GM21526 (cell line): Measurements from ENCODE around the gene STOML1.
"Not testable (repeated sequence)": the region's sequence is repeated elsewhere in the genome, so short reads cannot be mapped to it uniquely, and the experiment has no call there.

ENCODE experiments used
- ATAC-seq: cut with Tn5 transposase; IDR thresholded peaks from one replicate; pipeline ENCODE4 v1.9.1; 2021; ENCODE audit warnings: moderate library complexity; ENCODE audit not compliant: unreplicated experiment, low FRiP score

STOML1 gene

GRCh38 chr15:73949496-73949895, 42.6 kb downstream of the STOML1 start:
- ATAC-seq, result no peak

- no peak for ATAC-seq
These were observed 43.1 kb downstream of the STOML1 start for GRCh38 chr15:73948982-73949381.

GRCh38 chr15:73948396-73948795, 43.7 kb downstream of the STOML1 start:
- ATAC-seq, result no peak

DNA sequence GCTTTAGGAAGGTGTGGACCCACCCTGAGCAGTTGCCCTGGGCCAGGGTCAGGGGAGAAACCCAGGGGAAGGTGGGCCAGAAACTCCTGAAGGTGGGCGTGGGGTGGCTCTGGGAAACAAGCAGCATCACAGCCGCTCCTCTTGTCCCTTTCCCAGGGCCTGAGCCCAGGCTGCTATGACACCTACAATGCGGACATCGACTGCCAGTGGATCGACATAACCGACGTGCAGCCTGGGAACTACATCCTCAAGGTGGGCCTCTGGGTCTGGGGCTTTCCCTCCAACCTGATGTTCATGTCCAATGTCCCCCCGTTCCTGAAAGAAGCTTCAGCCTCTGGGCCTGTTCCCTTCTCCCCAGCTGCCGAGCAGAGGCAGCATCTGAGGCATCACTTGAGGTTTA, 44.4 kb downstream of the STOML1 start:
- no peak for ATAC-seq

DNA sequence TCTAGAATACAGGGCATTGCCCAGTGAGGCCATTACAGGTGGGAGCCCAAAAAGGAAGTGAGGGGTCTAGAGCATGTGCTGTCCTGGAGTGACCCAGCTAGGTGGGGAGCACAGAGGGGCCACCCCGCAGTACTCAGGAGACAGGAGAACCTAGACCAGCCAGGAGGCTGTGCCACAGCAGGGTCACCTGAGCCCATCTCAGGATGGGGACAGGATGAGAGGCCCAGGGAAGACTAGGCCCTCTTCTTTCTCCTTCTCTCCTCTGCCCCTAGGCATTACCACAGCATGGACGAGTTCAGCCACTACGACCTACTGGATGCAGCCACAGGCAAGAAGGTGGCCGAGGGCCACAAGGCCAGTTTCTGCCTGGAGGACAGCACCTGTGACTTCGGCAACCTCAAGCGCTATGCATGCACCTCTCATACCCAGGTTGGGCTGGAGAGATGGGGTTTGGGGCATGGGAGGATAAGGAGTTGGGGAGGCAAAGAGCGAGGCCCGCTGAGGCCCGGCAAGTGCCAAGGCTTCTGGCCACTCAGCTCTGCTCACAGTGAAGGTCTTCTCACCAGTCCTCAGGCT, 45.2 kb downstream of the STOML1 start:
- ATAC-seq, result no peak

- ATAC-seq, result no peak
These were observed 45.9 kb downstream of the STOML1 start for GRCh38 chr15:73946046-73946721.

DNA sequence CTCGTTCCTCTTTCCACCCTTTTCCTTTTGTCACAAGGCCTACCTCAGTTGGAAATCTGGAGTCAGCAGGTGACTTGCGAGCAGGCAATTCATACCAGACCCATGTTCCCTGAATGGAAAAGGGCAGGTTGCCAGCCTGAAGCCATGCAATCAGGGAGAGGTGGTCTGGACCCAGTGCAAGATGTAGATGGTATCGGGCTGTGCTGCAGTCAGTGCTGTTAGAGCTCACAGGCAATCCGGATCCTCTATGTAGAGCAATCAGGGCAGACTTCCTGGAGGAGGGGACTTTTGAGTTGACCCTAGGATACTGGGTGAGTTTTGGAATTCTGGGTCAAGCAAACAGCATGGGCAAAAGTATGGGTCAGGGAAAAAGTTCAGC, 47.0 kb downstream of the STOML1 start:
- no peak for ATAC-seq

DNA sequence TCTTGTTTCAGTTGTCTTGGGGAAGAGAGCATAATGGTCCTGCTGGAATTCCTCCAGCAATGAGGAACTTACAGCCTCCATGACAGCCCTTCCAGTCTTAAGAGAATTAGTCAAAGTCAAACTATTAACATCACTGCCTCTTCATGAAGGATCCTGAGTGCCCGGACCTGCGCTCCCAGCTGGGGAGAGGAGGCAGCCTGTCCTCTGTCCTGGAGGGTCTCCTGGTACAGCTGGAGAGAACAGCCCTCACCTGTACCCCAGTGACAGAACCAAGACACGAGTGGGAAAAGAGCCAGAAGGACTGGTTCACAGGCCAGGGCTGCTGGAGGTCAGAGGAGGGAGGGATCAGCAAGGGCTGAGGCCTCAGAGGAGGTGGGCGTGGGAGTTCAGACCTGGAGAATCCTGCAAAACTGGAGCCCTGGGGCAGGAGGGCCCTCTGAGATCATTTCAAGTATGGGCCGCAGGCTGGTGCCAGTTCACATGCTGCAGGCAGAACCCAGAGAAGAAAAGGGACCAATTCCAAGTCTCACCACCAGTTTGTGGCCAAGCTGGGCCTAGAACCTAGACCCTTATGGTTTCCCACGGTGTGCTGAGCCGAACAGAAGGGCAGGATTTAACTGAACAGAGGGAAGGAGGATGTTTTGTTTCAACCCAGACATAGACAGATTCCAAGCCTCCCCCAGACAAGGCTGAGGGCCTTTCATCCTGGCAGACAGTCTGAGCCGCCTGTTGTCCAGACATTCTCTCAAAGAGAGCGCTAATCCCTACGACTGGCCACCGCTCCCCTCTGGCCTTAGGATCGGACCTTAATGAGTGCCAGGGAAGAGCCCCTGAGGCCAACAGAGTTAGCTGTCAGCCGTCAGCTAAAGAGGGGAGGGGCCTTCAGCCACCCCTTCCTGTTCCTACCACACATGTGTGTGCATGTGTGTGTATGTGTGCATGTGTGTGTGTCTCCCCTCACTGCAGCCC, 47.6 kb downstream of the STOML1 start:
- ATAC-seq, result no peak

GRCh38 chr15:73942751-73943270, 49.3 kb downstream of the STOML1 start:
- ATAC-seq, result no peak

GRCh38 chr15:73941871-73942635, 50.0 kb downstream of the STOML1 start:
- no peak for ATAC-seq

GRCh38 chr15:73941449-73941848, 50.6 kb downstream of the STOML1 start:
- no peak for ATAC-seq

GRCh38 chr15:73941044-73941443, 51.1 kb downstream of the STOML1 start:
- no peak for ATAC-seq

GRCh38 chr15:73940061-73940981, 51.8 kb downstream of the STOML1 start:
- no peak for ATAC-seq

- no peak for ATAC-seq
These were observed 53.0 kb downstream of the STOML1 start for GRCh38 chr15:73939138-73939537.

DNA sequence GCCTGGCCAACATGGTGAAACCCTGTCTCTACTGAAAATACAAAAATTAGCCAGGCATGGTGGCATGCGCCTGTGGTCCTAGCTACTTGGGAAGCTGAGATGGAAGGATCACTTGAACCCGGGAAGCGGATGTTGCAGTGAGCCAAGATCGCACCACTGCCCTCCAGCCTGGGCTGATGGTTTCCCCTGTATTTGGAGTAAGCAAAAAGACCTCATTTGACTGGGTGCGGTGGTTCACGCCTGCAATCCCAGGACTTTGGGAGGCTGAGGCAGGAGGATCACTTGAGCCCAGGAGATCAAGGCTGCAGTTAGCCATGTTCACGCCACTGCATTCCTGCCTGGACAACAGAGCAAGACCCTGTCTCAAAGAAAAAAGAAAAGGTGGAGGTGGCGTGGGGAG, 53.6 kb downstream of the STOML1 start:
- ATAC-seq, result not testable (repeated sequence)

GRCh38 chr15:73937726-73938125, 54.4 kb downstream of the STOML1 start:
- ATAC-seq, result no peak

GRCh38 chr15:73937296-73937695, 54.8 kb downstream of the STOML1 start:
- no peak for ATAC-seq

- ATAC-seq, result no peak
These were observed 55.4 kb downstream of the STOML1 start for GRCh38 chr15:73936588-73937290.

- no peak for ATAC-seq
These were observed 55.9 kb downstream of the STOML1 start for GRCh38 chr15:73936181-73936580.
